Activated CD4-positive, alpha-beta T cell treated with anti-CD3 and anti-CD28 coated beads for 48 hours (primary cell): ENCODE data around the gene PIP4K2A.

Experiments
- DNase-seq: peaks from one replicate; pipeline ENCODE4 v3.0.0-alpha.2; 2020

PIP4K2A gene

GRCh38 chr10:22615819-22616499, 98.4 kb downstream of the PIP4K2A start:
- peak; percentile 32 for DNase-seq

GRCh38 chr10:22615101-22615500, 99.3 kb downstream of the PIP4K2A start:
- no peak for DNase-seq

- DNase-seq, result no peak
Observed at GRCh38 chr10:22613011-22613410, 101.4 kb downstream of the PIP4K2A start.

- DNase-seq, result no peak
Observed at GRCh38 chr10:22612318-22612717, 102.1 kb downstream of the PIP4K2A start.

- peak; percentile 69 for DNase-seq
Observed at GRCh38 chr10:22611425-22612115, 102.8 kb downstream of the PIP4K2A start.

- DNase-seq, result no peak
Observed at GRCh38 chr10:22610610-22611009, 103.8 kb downstream of the PIP4K2A start.

GRCh38 chr10:22609719-22610465, 104.5 kb downstream of the PIP4K2A start:
- DNase-seq, result no peak

GRCh38 chr10:22609251-22609650, 105.1 kb downstream of the PIP4K2A start:
- no peak for DNase-seq

GRCh38 chr10:22607261-22607660, 107.1 kb downstream of the PIP4K2A start:
- DNase-seq, result no peak

- no peak for DNase-seq
Observed at GRCh38 chr10:22606164-22606614, 108.2 kb downstream of the PIP4K2A start.

GRCh38 chr10:22605168-22605567, 109.2 kb downstream of the PIP4K2A start:
- DNase-seq, result no peak

GRCh38 chr10:22604344-22605126, 109.8 kb downstream of the PIP4K2A start:
- no peak for DNase-seq

GRCh38 chr10:22603581-22603980, 110.8 kb downstream of the PIP4K2A start:
- DNase-seq, result no peak

GRCh38 chr10:22601618-22602017, 112.8 kb downstream of the PIP4K2A start:
- no peak for DNase-seq

- no peak for DNase-seq
Observed at GRCh38 chr10:22599636-22600228, 114.6 kb downstream of the PIP4K2A start.

- no peak for DNase-seq
Observed at GRCh38 chr10:22599048-22599561, 115.3 kb downstream of the PIP4K2A start.

GRCh38 chr10:22598478-22598877, 115.9 kb downstream of the PIP4K2A start:
- no peak for DNase-seq

- no peak for DNase-seq
Observed at GRCh38 chr10:22597138-22597537, 117.2 kb downstream of the PIP4K2A start.

- no peak for DNase-seq
Observed at GRCh38 chr10:22593636-22594198, 120.7 kb downstream of the PIP4K2A start.

- DNase-seq, result no peak
Observed at GRCh38 chr10:22593026-22593425, 121.4 kb downstream of the PIP4K2A start.

- no peak for DNase-seq
Observed at GRCh38 chr10:22589851-22590514, 124.4 kb downstream of the PIP4K2A start.
